Endothelial cell of umbilical vein (primary cell): ENCODE results near the gene MYO7B. TPM values are rescaled to one million over a fixed set of nuclear protein-coding genes. Genes with fewer than 3 reads are reported as not detected.
A peak's percentile ranks its signal among the peaks of the same experiment; 100 is the strongest.

ENCODE experiments used
- BruUV-seq: library from RNA; stranded (reverse); fragments of 400-500 nt; replicated peaks from 2 replicates; lab custom pipeline; 2021; lab: Mats Ljungman, UMichigan
- CTCF ChIA-PET: fragments of 300-600, 350-600 bp; sonication (Branson Sonifier 250); formaldehyde crosslinking; loops from one replicate; lab custom pipeline; 2021; ENCODE audit warnings: antibody characterized with exemption, inconsistent platforms; lab: Charles Lee
- POLR2A ChIA-PET: fragments of 300-600, 350-600 bp; sonication (Branson Sonifier 250); formaldehyde crosslinking; loops from one replicate; lab custom pipeline; 2021; ENCODE audit warnings: antibody characterized with exemption, inconsistent platforms; lab: Charles Lee
- DNase-seq: peaks from one replicate; pipeline ENCODE4 v3.0.0-alpha.2; 2011; ENCODE audit warnings: low read depth, low spot score
- FAIRE-seq: peaks from 2 replicates; lab custom pipeline; 2011; peaks lifted over from hg19 to GRCh38; lab: Jason Lieb, UNC
- H2AFZ ChIP-seq: 2 replicates; pipeline ENCODE4 v1.6.0; 2012; ENCODE audit warnings: low read depth, low read length, control low read depth, inconsistent platforms
- H3K27ac ChIP-seq: 2 replicates; pipeline ENCODE4 v1.5.1; 2011; ENCODE audit warnings: low read depth, mild to moderate bottlenecking, control low read depth, low read length, moderate library complexity; ENCODE audit not compliant: insufficient read depth
- H3K27me3 ChIP-seq, 2 experiments: 2 replicates each; pipeline versions ENCODE4 v1.6.0 to v1.6.1; 2011; ENCODE audit warnings: low read length in 2 of 2, mixed read lengths in 1 of 2; ENCODE audit not compliant: control insufficient read depth in 2 of 2, insufficient read depth in 2 of 2
- H3K36me3 ChIP-seq, 2 experiments: 2 replicates in 1 of 2; 3 replicates in 1 of 2; pipeline ENCODE4 v1.5.1; 2011; ENCODE audit warnings: low read length in 2 of 2, mild to moderate bottlenecking in 1 of 2, moderate library complexity in 1 of 2; ENCODE audit not compliant: control insufficient read depth in 2 of 2, insufficient read depth in 2 of 2; ENCODE audit errors: extremely low read depth in 1 of 2
- H3K4me1 ChIP-seq: 3 replicates; pipeline ENCODE4 v1.5.1; 2011; ENCODE audit warnings: mild to moderate bottlenecking, low read length; ENCODE audit not compliant: control insufficient read depth, insufficient read depth; ENCODE audit errors: extremely low read depth
- H3K4me2 ChIP-seq: 2 replicates; pipeline ENCODE4 v1.6.1; 2011; ENCODE audit warnings: low read length, control low read depth, mixed read lengths; ENCODE audit not compliant: insufficient read depth
- H3K4me3 ChIP-seq, 3 experiments: fragments of 200-600 bp in 1 of 3; sonication (generic), shearing (Covaris generic) in 1 of 3; replicated peaks in 1 of 3; 2 replicates each; pipeline ENCODE4 v1.5.1; 2011 to 2016; ENCODE audit warnings: control low read depth in 3 of 3, low read length in 3 of 3, mild to moderate bottlenecking in 2 of 3, inconsistent platforms in 1 of 3, low read depth in 1 of 3, moderate library complexity in 1 of 3; ENCODE audit not compliant: insufficient read depth in 1 of 3
- H3K79me2 ChIP-seq: 2 replicates; pipeline ENCODE4 v1.6.0; 2012; ENCODE audit warnings: low read length, inconsistent platforms; ENCODE audit not compliant: control insufficient read depth, insufficient read depth
- H3K9ac ChIP-seq: replicated peaks from 2 replicates; pipeline ENCODE3; 2011; ENCODE audit warnings: low read length, control low read depth; ENCODE audit not compliant: insufficient read depth; ENCODE audit errors: extremely low read depth
- H3K9me1 ChIP-seq: replicated peaks from 3 replicates; pipeline ENCODE4 v1.6.0; 2011; ENCODE audit warnings: mild to moderate bottlenecking, low read length; ENCODE audit not compliant: control insufficient read depth, insufficient read depth; ENCODE audit errors: extremely low read depth
- H3K9me3 ChIP-seq: replicated peaks from 2 replicates; pipeline ENCODE4 v1.5.1; 2012; ENCODE audit warnings: low read length, inconsistent platforms; ENCODE audit not compliant: control insufficient read depth, insufficient read depth
- H4K20me1 ChIP-seq: replicated peaks from 2 replicates; pipeline ENCODE3; 2011; ENCODE audit warnings: mild to moderate bottlenecking, low read length; ENCODE audit not compliant: control insufficient read depth, insufficient read depth; ENCODE audit errors: extremely low read depth
- EZH2 ChIP-seq: IDR thresholded peaks from 2 replicates; pipeline ENCODE4 v1.6.1; 2012; ENCODE audit warnings: borderline replicate concordance, low read depth, mild to moderate bottlenecking, moderate library complexity, low read length, inconsistent platforms; ENCODE audit not compliant: severe bottlenecking
- FOS ChIP-seq: IDR thresholded peaks from 2 replicates; pipeline ENCODE4 v1.6.1; 2011; ENCODE audit warnings: mild to moderate bottlenecking, low read length, moderate library complexity, borderline replicate concordance; ENCODE audit not compliant: insufficient read depth
- GATA2 ChIP-seq: IDR thresholded peaks from 2 replicates; pipeline ENCODE4 v1.7.0; 2011; ENCODE audit warnings: low read depth, mild to moderate bottlenecking, moderate library complexity, mixed read lengths, low read length; ENCODE audit not compliant: insufficient read length, insufficient read depth
- JUN ChIP-seq: IDR thresholded peaks from 2 replicates; pipeline ENCODE4 v1.6.1; 2011; ENCODE audit warnings: borderline replicate concordance, low read depth; ENCODE audit not compliant: insufficient read length, insufficient read depth
- MYC ChIP-seq: IDR thresholded peaks from one replicate; pipeline ENCODE4 v1.6.1; 2011; ENCODE audit warnings: mild to moderate bottlenecking, low read depth, low read length
- POLR2A ChIP-seq: IDR thresholded peaks from 2 replicates; pipeline ENCODE4 v1.6.1; 2012; ENCODE audit warnings: low read depth, mild to moderate bottlenecking, control low read depth, low read length
- POLR2AphosphoS5 ChIP-seq: IDR thresholded peaks from 2 replicates; pipeline ENCODE4 v1.6.1; 2012; ENCODE audit warnings: low read depth, mild to moderate bottlenecking, control low read depth, low read length, moderate library complexity; ENCODE audit not compliant: insufficient read depth
- dilution Hi-C: fragments of 300-500 bp; cut with MboI; formaldehyde crosslinking; loops from one replicate; pipeline ENCODE4 v1.15.0; 2019; ENCODE audit warnings: low sequenced_read_pairs; ENCODE audit not compliant: extremely low pct_ligation_motif_present
- intact Hi-C: fragments of 100-400 bp; cut with micrococcal nuclease; formaldehyde crosslinking; loops from one replicate; pipeline ENCODE4 v1.10.0; 2022
- polyA plus RNA-seq, 4 experiments: library from polyadenylated mRNA; depleted of rRNA in 3 of 4; stranded (reverse) in 3 of 4; unstranded in 1 of 4; fragments of >200 nt; gene quantifications; 2 replicates each; pipeline versions ENCODE4 v1.2.1 to v1.2.3, GENCODE V29; 2011 to 2012; ENCODE audit warnings: missing spikeins in 1 of 4
- total RNA-seq: library from RNA; stranded (reverse); gene quantifications from 2 replicates; pipeline ENCODE4 v1.2.3, GENCODE V29; 2021
- TF ChIP-seq, protein P1 (sequence below): IDR thresholded peaks from 2 replicates; pipeline ENCODE4 v1.6.1; 2011; ENCODE audit not compliant: insufficient read depth, insufficient read length
- TF ChIP-seq, protein P2 (sequence below), 2 donors: IDR thresholded peaks; 1 replicate in 1 of 2; 2 replicates in 1 of 2; pipeline ENCODE4 v1.5.1; 2011; ENCODE audit warnings: low read length in 2 of 2, mild to moderate bottlenecking in 2 of 2, moderate library complexity in 2 of 2, control low read depth in 1 of 2, inconsistent platforms in 1 of 2, low read depth in 1 of 2; ENCODE audit not compliant: insufficient read depth in 1 of 2; ENCODE audit errors: extremely low read depth in 1 of 2

Gene MYO7B
- total and polyA plus RNA-seq, 2 donors (not counting 3 experiments of a cell fraction or from before 2014, with no cell fraction given): 0.17 TPM; not detected in 1

DNA sequence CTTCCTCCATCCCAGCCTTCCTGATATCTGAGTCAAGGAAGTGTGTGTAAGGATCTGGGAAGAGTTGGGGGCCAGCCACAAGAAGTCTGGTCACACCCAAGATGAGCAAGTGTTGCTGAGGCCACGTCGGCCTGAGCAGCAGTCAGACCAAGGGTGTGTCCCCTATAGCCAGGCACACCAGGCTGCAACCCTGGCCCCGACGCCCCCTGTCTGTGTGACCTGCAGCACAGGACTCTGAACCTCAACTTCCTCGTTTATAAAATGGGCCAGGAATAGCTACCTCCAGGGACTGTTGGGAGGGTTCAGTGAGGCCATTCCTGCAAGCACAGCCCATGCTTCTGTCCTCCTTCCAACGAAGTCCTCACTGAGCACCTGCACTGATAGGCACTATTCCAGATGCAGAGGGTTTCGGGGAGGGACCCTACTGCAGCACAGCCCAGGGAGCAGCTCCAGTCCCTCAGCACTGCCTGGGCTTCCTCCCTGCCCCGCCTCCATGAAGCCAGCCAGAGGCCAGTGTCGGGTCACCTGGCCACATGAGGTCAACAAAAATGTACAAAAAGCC is 126.5 kb downstream of the MYO7B start:
- no peaks in the 10 kb centered on the region for H3K79me2 ChIP-seq
- ChIA-PET CTCF (interaction anchor here (1.3 to 6.9 kb wide), 4 partner anchors 10 to 71 kb away, joined by 3 to 37 read pairs (median 11); no protein-coding TSS in a partner anchor), POLR2A (no interaction called here)
- no peaks in the 10 kb centered on the region for H3K9me1 ChIP-seq
- H2AFZ ChIP-seq: peak overlapping the region; percentile 20
- H3K27me3 ChIP-seq: no peaks in the 10 kb centered on the region
- H3K9me3 ChIP-seq: no peaks in the 10 kb centered on the region
- peaks cover 55% of the 10 kb centered on the region for H3K4me1 ChIP-seq
- dilution Hi-C loops (no loop called here), intact Hi-C loops (no loop called here)
- TF ChIP-seq POLR2A: no peak
- TF ChIP-seq MYC: no peak
- TF ChIP-seq, protein P1, sequence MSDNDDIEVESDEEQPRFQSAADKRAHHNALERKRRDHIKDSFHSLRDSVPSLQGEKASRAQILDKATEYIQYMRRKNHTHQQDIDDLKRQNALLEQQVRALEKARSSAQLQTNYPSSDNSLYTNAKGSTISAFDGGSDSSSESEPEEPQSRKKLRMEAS: no peak
- FAIRE-seq (peak; percentile 71), DNase-seq (no peak)
- H3K9ac ChIP-seq: no peak overlapping the region
- peak overlapping the region; percentile 21 for H3K4me2 ChIP-seq
- H4K20me1 ChIP-seq: no peaks in the 10 kb centered on the region
- H3K4me3 ChIP-seq: no peak overlapping the region
- H3K27ac ChIP-seq: peak overlapping the region; percentile 35
- no TSS peak for BruUV-seq
- H3K36me3 ChIP-seq: peaks cover 0 to under 1% of the 10 kb centered on the region in 2 experiments

DNA sequence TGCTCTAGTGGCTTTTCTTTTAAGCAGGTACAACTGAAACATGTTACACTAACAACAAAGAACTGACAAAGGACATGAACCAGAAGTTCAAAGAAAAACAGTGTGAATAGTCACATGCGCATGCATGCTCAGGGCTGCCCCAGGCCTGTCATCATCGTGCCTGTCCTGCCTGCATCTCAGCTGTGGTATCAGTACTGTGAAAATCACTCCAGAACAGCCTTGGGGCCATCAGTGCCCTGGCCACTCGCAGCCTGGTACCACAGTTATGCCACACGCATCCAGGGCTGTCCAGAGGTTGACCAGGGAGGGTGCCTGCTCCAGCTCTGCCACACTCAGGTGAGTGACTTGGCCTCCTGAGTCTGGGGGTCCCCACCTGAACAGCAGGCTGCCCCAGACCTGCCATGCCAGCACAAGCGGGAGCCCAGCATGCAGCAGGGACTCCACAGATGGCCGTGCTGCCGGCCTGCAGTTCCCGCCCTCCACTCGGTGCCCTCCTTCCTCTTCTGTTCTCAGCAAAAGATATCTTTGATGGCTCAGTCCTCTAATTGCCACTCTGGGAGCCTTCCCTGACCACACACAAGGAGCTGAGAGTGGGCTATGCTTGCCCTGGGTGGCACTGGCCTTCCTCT is 127.6 kb downstream of the MYO7B start:
- FAIRE-seq (peak; percentile 64), DNase-seq (no peak)
- H4K20me1 ChIP-seq: no peaks in the 10 kb centered on the region
- H3K4me1 ChIP-seq: peaks cover 55% of the 10 kb centered on the region
- intact Hi-C loops: no loop called here
- H3K36me3 ChIP-seq: no peaks in the 10 kb centered on the region
- no peak overlapping the region for H2AFZ ChIP-seq
- ChIA-PET POLR2A (no interaction called here), CTCF (interaction anchor here (0.6 to 6.9 kb wide), 7 partner anchors 13 to 264 kb away, joined by 3 to 37 read pairs (median 9); partner anchors contain the start of gene LIMS2)
- dilution Hi-C loops: no loop called here
- H3K27ac ChIP-seq: peak overlapping the region; percentile 62
- TF ChIP-seq JUN (no peak), GATA2 (no peak), EZH2 (no peak), POLR2A (no peak), POLR2AphosphoS5 (no peak), MYC (no peak), FOS (no peak)
- TF ChIP-seq, protein P2, sequence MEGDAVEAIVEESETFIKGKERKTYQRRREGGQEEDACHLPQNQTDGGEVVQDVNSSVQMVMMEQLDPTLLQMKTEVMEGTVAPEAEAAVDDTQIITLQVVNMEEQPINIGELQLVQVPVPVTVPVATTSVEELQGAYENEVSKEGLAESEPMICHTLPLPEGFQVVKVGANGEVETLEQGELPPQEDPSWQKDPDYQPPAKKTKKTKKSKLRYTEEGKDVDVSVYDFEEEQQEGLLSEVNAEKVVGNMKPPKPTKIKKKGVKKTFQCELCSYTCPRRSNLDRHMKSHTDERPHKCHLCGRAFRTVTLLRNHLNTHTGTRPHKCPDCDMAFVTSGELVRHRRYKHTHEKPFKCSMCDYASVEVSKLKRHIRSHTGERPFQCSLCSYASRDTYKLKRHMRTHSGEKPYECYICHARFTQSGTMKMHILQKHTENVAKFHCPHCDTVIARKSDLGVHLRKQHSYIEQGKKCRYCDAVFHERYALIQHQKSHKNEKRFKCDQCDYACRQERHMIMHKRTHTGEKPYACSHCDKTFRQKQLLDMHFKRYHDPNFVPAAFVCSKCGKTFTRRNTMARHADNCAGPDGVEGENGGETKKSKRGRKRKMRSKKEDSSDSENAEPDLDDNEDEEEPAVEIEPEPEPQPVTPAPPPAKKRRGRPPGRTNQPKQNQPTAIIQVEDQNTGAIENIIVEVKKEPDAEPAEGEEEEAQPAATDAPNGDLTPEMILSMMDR (IDR thresholded peaks at IDR 0.05; ENCODE audit: extremely low read depth in 1 of 2, insufficient read depth in 1 of 2, low read depth in 1 of 2, low read length in 2 of 2): no peak
- TF ChIP-seq, protein P1: no peak
- H3K9me3 ChIP-seq: no peaks in the 10 kb centered on the region
- no TSS peak for BruUV-seq
- H3K9ac ChIP-seq: no peak overlapping the region
- no peaks in the 10 kb centered on the region for H3K9me1 ChIP-seq
- H3K79me2 ChIP-seq: no peaks in the 10 kb centered on the region
- H3K4me2 ChIP-seq: no peak overlapping the region
- H3K4me3 ChIP-seq: no peak overlapping the region
- H3K27me3 ChIP-seq: no peaks in the 10 kb centered on the region
